ENCODE measurements around the gene DCAF10.
"Not testable (repeated sequence)": the region's sequence is repeated elsewhere in the genome, so short reads cannot be mapped to it uniquely, and the experiment has no call there.

The DCAF10 gene

DNA sequence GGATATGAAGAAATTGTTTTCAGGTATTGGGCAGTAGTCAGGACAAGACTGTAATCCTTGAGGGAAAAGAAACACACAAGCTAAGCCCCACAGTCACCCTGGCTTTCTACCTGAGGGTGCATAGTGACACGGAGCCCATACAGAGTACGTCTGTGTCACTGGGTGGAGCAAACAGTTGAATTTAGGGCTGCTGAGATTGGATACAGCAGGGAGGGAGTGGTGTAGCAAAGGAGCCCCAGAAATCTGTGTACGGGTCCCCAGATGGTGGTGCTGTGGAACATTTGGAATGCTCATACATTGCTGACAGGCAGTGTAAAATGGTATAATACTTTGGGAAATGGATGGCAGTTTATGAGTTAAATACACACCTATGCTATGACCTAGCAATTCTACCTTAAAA lies 41.9 kb upstream of the DCAF10 start:
- no peak for DNase-seq (ENCODE audit: low read depth)
- no peak overlapping the region for H3K4me3 ChIP-seq (ENCODE audit: low read depth, low read length)
- no peak for TF ChIP-seq MYC (IDR thresholded peaks at IDR 0.05; ENCODE audit: low read depth, low read length)
- TF ChIP-seq POLR2A (IDR thresholded peaks at IDR 0.05; ENCODE audit: extremely low read depth, insufficient read length), result no peak

DNA sequence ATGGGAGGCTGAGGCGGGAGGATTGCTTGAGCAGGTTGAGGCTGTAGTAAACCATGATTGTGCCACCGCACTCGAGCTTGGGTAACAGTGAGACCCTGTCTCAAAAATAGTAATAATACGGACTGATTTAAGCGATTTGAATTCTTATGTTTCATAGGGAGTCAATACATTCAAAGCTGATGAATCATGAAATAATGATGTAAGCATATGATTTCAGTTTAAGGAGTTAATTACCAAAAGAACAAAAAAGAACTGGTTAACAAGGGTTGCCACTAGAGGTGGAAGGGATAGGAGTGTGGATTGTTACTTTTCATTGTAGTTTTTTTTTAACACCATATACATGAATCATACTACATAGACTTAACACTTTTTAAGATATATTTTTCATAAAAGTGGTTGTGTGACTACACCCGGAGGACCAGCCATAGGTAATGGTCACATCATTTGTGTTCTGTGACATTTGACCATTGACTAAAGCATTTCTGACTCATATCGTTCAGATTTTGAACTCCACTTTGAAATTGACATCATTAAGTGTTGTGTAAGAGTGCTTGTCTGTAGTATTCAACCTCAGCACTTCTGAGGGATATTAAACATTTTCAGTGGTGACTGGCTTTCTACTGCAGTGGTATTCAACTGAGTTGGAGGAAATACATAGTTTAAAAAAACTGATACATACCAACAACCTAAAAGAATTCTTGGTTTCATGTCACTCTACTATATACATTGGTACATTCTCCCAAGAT lies 40.0 kb upstream of the DCAF10 start:
- TF ChIP-seq, protein P1, sequence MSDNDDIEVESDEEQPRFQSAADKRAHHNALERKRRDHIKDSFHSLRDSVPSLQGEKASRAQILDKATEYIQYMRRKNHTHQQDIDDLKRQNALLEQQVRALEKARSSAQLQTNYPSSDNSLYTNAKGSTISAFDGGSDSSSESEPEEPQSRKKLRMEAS (IDR thresholded peaks at IDR 0.05; ENCODE audit: low read depth, low read length), result no peak
- no peak for TF ChIP-seq MYC (IDR thresholded peaks at IDR 0.05; ENCODE audit: low read depth, low read length)
- TF ChIP-seq, protein P2, sequence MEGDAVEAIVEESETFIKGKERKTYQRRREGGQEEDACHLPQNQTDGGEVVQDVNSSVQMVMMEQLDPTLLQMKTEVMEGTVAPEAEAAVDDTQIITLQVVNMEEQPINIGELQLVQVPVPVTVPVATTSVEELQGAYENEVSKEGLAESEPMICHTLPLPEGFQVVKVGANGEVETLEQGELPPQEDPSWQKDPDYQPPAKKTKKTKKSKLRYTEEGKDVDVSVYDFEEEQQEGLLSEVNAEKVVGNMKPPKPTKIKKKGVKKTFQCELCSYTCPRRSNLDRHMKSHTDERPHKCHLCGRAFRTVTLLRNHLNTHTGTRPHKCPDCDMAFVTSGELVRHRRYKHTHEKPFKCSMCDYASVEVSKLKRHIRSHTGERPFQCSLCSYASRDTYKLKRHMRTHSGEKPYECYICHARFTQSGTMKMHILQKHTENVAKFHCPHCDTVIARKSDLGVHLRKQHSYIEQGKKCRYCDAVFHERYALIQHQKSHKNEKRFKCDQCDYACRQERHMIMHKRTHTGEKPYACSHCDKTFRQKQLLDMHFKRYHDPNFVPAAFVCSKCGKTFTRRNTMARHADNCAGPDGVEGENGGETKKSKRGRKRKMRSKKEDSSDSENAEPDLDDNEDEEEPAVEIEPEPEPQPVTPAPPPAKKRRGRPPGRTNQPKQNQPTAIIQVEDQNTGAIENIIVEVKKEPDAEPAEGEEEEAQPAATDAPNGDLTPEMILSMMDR (IDR thresholded peaks at IDR 0.05; ENCODE audit: low read depth, low read length), result no peak
- no peak for TF ChIP-seq POLR2A (IDR thresholded peaks at IDR 0.05; ENCODE audit: extremely low read depth, insufficient read length)
- H3K4me3 ChIP-seq (ENCODE audit: low read depth, low read length), result no peak overlapping the region
- DNase-seq (ENCODE audit: low read depth), result no peak

DNA sequence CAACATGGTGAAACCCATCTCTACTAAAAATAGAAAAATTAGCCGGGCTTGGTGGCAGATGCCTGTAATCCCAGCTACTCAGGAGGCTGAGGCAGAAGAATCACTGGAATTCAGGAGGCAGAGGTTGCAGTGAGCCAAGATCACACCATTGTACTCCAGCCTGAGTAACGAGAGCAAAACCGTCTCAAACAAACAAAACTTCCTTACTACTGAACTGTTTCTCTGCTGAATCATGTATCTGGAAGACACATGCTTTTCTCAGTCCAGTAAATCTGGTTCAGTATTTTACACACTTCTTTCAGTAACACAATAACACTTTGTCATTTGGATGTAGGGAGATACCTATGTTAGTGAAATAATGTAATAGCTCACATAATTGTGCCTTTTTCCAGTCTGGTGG lies 39.1 kb upstream of the DCAF10 start:
- no peak for DNase-seq (ENCODE audit: low read depth)
- no peak overlapping the region for H3K4me3 ChIP-seq (ENCODE audit: low read depth, low read length)
- TF ChIP-seq MYC (IDR thresholded peaks at IDR 0.05; ENCODE audit: low read depth, low read length) (no peak), POLR2A (IDR thresholded peaks at IDR 0.05; ENCODE audit: extremely low read depth, insufficient read length) (no peak)
- TF ChIP-seq, protein P2 (IDR thresholded peaks at IDR 0.05; ENCODE audit: low read depth, low read length), result no peak
- TF ChIP-seq, protein P1 (IDR thresholded peaks at IDR 0.05; ENCODE audit: low read depth, low read length), result no peak

DNA sequence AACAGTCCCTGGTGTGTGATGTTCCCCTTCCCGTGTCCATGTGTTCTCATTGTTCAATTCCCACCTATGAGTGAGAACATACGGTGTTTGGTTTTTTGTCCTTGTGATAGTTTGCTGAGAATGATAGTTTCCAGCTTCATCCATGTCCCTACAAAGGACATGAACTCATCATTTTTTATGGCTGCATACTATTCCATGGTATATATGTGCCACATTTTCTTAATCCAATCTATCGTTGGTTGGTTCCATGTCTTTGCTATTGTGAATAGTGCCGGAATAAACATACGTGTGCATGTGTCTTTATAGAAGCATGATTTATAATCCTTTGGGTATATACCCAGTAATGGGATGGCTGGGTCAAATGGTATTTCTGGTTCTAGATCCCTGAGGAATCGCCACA lies 35.3 kb upstream of the DCAF10 start:
- not testable (repeated sequence) for DNase-seq (ENCODE audit: low read depth); H3K4me3 ChIP-seq (ENCODE audit: low read depth, low read length)

DNA sequence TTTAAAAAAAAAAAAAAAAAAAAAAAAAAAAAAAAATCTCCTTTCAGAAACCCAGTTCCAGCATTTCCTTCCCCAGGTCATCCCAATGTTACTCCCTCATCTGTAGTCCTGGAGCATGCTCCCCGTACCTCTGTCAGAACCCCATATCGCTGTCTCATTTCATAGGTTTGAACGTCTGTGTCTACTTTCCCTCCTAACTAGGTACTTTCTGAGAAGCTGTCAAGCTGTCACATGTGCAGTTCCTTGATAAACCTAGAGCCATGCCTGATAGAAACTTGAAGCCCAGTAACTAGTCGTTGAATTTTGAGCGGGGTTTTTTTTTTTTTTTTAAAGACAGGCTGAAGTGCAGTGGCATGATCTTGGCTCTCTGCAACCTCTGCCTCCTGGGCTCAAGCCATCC lies 31.3 kb upstream of the DCAF10 start:
- TF ChIP-seq MYC (IDR thresholded peaks at IDR 0.05; ENCODE audit: low read depth, low read length) (no peak), POLR2A (IDR thresholded peaks at IDR 0.05; ENCODE audit: extremely low read depth, insufficient read length) (no peak)
- TF ChIP-seq, protein P2 (IDR thresholded peaks at IDR 0.05; ENCODE audit: low read depth, low read length), result no peak
- TF ChIP-seq, protein P1 (IDR thresholded peaks at IDR 0.05; ENCODE audit: low read depth, low read length), result no peak
- no peak overlapping the region for H3K4me3 ChIP-seq (ENCODE audit: low read depth, low read length)
- DNase-seq (ENCODE audit: low read depth), result no peak

DNA sequence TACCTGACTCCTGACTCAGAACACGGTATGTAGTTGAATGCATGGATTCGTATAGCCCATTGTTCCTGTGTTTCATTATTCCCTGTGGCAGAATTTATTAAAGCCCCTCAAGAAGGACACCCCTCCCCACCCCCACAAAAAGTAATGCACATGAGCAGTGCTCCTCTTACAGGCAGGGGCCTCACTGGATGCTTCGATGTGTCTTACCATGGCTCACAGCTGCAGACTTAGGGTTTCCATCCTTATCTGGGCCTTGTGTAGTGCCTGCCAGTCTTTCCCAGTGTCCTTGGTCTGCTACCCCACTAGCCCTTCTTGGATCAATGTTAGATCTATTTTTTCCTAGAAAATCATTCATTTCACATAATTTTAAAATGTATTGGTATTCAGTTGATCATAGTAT lies 30.6 kb upstream of the DCAF10 start:
- TF ChIP-seq, protein P1 (IDR thresholded peaks at IDR 0.05; ENCODE audit: low read depth, low read length), result no peak
- TF ChIP-seq MYC (IDR thresholded peaks at IDR 0.05; ENCODE audit: low read depth, low read length) (no peak), POLR2A (IDR thresholded peaks at IDR 0.05; ENCODE audit: extremely low read depth, insufficient read length) (no peak)
- TF ChIP-seq, protein P2 (IDR thresholded peaks at IDR 0.05; ENCODE audit: low read depth, low read length), result no peak
- DNase-seq (ENCODE audit: low read depth), result no peak
- H3K4me3 ChIP-seq (ENCODE audit: low read depth, low read length), result no peak overlapping the region
